ENCODE data around the gene FAH. TPM values are rescaled to one million over a fixed set of nuclear protein-coding genes. Genes with fewer than 3 reads are reported as not detected.

The FAH gene
- total RNA-seq, 1 donor from 2014 or later: 21.9 TPM

GRCh38 chr15:80180468-80180867 lies 27.7 kb downstream of the FAH start:
- peaks cover 8% of the 10 kb centered on the region for H3K36me3 ChIP-seq (ENCODE audit: insufficient read depth, low read length)
- no peak overlapping the region for H2AFZ ChIP-seq (ENCODE audit: low read depth, low read length)
- H3K27ac ChIP-seq (ENCODE audit: low read depth, low read length): no peak overlapping the region
- Mint-ChIP-seq H3K4me1 (ENCODE audit: low read depth, unreplicated experiment) (peaks cover 8% of the 10 kb centered on the region), H3K4me3 (ENCODE audit: unreplicated experiment) (no peak overlapping the region), H3K27ac (ENCODE audit: unreplicated experiment) (no peak overlapping the region), H3K36me3 (ENCODE audit: low read depth, unreplicated experiment) (peaks cover 54% of the 10 kb centered on the region), H3K9me3 (ENCODE audit: unreplicated experiment) (peaks cover 5% of the 10 kb centered on the region), H3K27me3 (ENCODE audit: low read depth, unreplicated experiment) (no peaks in the 10 kb centered on the region)
- no peak for TF ChIP-seq CTCF (IDR thresholded peaks at IDR 0.05; ENCODE audit: insufficient read depth, low read depth, low read length)
- TF ChIP-seq EZH2 (IDR thresholded peaks at IDR 0.05; ENCODE audit: insufficient read depth, low read length): no peak
- no peaks in the 10 kb centered on the region for H3K27me3 ChIP-seq (ENCODE audit: insufficient read depth, low read length)
- no peaks in the 10 kb centered on the region for H3K9me3 ChIP-seq (ENCODE audit: insufficient read depth, low read depth, low read length)
- DNase-seq (ENCODE audit: low read depth) (no peak), FAIRE-seq (no peak)
- peaks cover 17% of the 10 kb centered on the region for H3K4me1 ChIP-seq (ENCODE audit: insufficient read depth, low read length)
- no peaks in the 10 kb centered on the region for H3K79me2 ChIP-seq (ENCODE audit: insufficient read depth, low read length)
- H4K20me1 ChIP-seq (ENCODE audit: insufficient read depth, low read length): no peaks in the 10 kb centered on the region
- H3K4me3 ChIP-seq (ENCODE audit: insufficient read depth, low read depth, low read length): no peak overlapping the region
- H3K4me2 ChIP-seq (ENCODE audit: low read length): no peak overlapping the region
- H3K9ac ChIP-seq (ENCODE audit: low read length): no peak overlapping the region

GRCh38 chr15:80180986-80181385 lies 28.2 kb downstream of the FAH start:
- no peak overlapping the region for H2AFZ ChIP-seq (ENCODE audit: low read depth, low read length)
- Mint-ChIP-seq H3K36me3 (ENCODE audit: low read depth, unreplicated experiment) (peaks cover 52% of the 10 kb centered on the region), H3K9me3 (ENCODE audit: unreplicated experiment) (peaks cover 5% of the 10 kb centered on the region)

More at GRCh38 chr15:80180986-80181385, 28.2 kb downstream of the FAH start:
- Histone ChIP-seq H3K4me2 (ENCODE audit: low read length) (no peak overlapping the region), H3K4me3 (ENCODE audit: insufficient read depth, low read depth, low read length) (no peak overlapping the region), H3K27me3 (ENCODE audit: insufficient read depth, low read length) (no peaks in the 10 kb centered on the region), H4K20me1 (ENCODE audit: insufficient read depth, low read length) (no peaks in the 10 kb centered on the region), H3K9ac (ENCODE audit: low read length) (no peak overlapping the region), H3K79me2 (ENCODE audit: insufficient read depth, low read length) (no peaks in the 10 kb centered on the region), H3K27ac (ENCODE audit: low read depth, low read length) (no peak overlapping the region), H3K9me3 (ENCODE audit: insufficient read depth, low read depth, low read length) (no peaks in the 10 kb centered on the region), H3K36me3 (ENCODE audit: insufficient read depth, low read length) (peaks cover 8% of the 10 kb centered on the region), H3K4me1 (ENCODE audit: insufficient read depth, low read length) (peaks cover 17% of the 10 kb centered on the region)
- no peak for TF ChIP-seq EZH2 (IDR thresholded peaks at IDR 0.05; ENCODE audit: insufficient read depth, low read length)
- TF ChIP-seq CTCF (IDR thresholded peaks at IDR 0.05; ENCODE audit: insufficient read depth, low read depth, low read length): no peak
- Mint-ChIP-seq H3K4me1 (ENCODE audit: low read depth, unreplicated experiment) (peaks cover 8% of the 10 kb centered on the region), H3K4me3 (ENCODE audit: unreplicated experiment) (no peak overlapping the region), H3K27me3 (ENCODE audit: low read depth, unreplicated experiment) (no peaks in the 10 kb centered on the region), H3K27ac (ENCODE audit: unreplicated experiment) (no peak overlapping the region)
- DNase-seq (ENCODE audit: low read depth) (no peak), FAIRE-seq (no peak)

Data from astrocyte (in vitro differentiated cells and primary cell).